ENCODE data around the gene OR51B5.
"Not testable (repeated sequence)": the region's sequence is repeated elsewhere in the genome, so short reads cannot be mapped to it uniquely, and the experiment has no call there.

Gene OR51B5

DNA sequence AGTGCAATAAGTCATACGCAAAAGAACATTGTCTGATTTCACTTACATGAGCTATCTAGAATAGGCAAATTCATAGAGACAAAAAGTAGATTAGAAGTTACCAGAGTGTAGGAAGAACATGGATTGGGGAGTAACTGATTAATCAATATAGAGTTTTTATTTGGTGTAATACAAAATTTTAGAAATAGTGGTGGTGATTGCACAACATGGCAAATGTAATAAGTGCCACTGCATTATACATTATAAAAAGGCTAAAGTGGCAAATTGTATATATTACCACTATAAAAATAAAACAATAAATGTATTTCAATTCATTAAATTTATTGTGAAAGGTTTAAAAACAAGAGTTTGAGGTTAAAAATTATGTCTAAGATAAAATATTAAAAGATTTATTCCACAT, 32.9 kb downstream of the OR51B5 start:
- Histone ChIP-seq H3K4me1 (ENCODE audit: insufficient read depth, low read length) (no peaks in the 10 kb centered on the region), H3K9me3 (ENCODE audit: low read length) (no peaks in the 10 kb centered on the region), H3K27me3 (ENCODE audit: insufficient read depth, low read length) (no peaks in the 10 kb centered on the region), H3K36me3 (ENCODE audit: insufficient read depth, low read length) (no peaks in the 10 kb centered on the region), H3K4me3 (ENCODE audit: low read length) (no peak overlapping the region), H2AFZ (ENCODE audit: low read depth, low read length) (no peak overlapping the region)

DNA sequence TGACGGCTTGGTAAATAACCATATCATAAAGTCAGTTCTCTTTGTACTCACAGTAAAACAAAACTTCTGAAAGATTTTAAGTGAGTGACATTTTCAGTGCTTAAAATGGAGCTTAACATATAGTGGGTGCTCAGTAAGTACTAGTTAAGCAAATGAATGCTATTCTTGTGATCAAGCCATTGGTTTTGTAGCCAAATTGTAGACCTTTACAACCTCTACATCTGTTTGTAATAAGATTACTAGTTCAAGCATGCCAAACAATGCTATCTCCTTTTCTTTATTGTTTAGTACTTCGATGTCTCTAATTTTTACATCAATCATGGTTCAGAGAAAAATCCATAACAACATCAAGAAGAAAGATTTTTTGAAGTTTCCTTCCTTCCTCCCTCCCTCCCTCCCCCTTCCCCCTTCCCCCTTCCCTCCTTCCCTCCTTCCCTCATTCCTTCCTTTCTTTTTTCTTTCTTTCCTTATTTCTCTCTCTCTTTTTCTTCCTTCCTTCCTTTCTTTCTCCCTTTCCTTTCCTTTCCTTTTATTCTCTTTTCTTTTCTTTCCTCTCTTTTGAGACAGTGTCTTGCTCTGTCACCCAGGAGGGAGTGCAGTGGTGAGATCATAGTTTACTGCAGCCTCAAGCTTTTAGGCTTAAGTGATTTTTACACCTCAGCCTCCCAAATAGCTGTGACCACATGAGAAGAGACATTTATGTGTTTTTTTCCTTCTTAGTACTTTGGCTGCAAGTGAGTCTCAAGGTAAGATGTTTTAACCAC, 35.9 kb downstream of the OR51B5 start:
- Histone ChIP-seq H2AFZ (ENCODE audit: low read depth, low read length) (no peak overlapping the region), H3K27me3 (ENCODE audit: insufficient read depth, low read length) (no peaks in the 10 kb centered on the region), H3K36me3 (ENCODE audit: insufficient read depth, low read length) (no peaks in the 10 kb centered on the region), H3K4me1 (ENCODE audit: insufficient read depth, low read length) (no peaks in the 10 kb centered on the region), H3K9me3 (ENCODE audit: low read length) (no peaks in the 10 kb centered on the region), H3K4me3 (ENCODE audit: low read length) (no peak overlapping the region)

DNA sequence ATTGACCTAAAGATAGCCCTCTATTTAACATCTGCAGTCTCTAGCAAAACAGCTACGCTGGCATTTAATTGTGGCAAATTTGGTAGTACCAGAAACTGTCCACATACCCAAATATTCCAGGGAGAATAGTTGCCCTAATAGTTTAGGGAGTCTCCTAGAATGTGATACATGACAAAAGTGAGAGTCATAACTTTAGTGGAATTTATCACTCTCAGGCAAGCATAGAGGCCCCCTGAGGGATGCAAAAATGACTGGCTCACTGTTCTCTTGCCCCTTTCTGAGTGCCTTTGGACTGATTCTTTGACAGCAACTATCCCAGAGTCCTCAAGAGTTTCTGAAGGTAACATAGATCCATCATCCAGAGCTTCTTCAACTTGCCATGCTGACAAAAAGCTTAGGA, 39.3 kb downstream of the OR51B5 start:
- Histone ChIP-seq H3K27me3 (ENCODE audit: insufficient read depth, low read length) (no peaks in the 10 kb centered on the region), H3K4me3 (ENCODE audit: low read length) (no peak overlapping the region), H3K9me3 (ENCODE audit: low read length) (no peaks in the 10 kb centered on the region), H3K4me1 (ENCODE audit: insufficient read depth, low read length) (no peaks in the 10 kb centered on the region), H2AFZ (ENCODE audit: low read depth, low read length) (no peak overlapping the region), H3K36me3 (ENCODE audit: insufficient read depth, low read length) (no peaks in the 10 kb centered on the region)

DNA sequence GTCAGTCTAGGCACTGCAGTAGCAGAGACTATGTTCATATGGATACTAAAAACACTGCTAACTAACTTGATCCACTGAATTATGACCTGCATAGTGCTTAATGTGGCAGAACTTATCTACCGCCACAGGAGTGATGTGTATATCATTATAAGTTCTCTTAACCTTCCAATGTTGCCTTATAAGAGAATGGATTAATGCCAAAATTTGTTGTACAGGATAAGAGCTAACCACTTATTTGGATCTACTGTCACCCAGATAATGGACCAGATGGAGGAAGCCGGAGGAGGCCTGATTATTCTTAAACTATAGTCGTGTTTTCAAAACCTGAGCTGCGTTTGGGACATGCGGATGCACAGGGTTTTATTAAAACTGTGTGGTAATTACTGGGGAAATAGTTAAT, 39.7 kb downstream of the OR51B5 start:
- Histone ChIP-seq H3K9me3 (ENCODE audit: low read length) (no peaks in the 10 kb centered on the region), H2AFZ (ENCODE audit: low read depth, low read length) (no peak overlapping the region)

DNA sequence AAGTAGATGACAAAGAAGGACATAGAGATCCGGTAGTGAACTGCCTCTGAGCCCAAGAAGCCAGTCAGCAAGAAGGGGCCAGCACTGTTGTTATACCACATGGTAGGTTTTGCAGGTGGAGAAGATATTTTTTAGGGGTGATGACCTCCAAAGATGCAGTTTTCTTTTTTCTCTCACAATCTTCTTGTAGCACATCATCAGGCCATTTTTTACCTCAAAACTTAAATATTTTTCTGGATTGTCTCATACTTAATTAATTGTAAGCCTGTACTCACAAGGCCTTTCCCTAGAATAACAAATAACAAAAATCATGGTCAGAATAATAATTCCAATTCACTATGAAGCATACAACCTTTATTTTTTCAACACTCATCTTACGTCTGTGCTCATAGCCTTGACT, 41.5 kb downstream of the OR51B5 start, which contains the start of gene OR51B4:
Gene OR51B4 (minus strand): TSS at position 101 of the 400 bp plus-strand sequence. CDS start 0 bp downstream, at position 101.
- Histone ChIP-seq H3K4me3 (ENCODE audit: low read length) (no peak within 1 kb of the TSS), H2AFZ (ENCODE audit: low read depth, low read length) (no peak within 1 kb of the TSS), H3K27me3 (ENCODE audit: insufficient read depth, low read length) (no peaks in the 10 kb centered on the region), H3K36me3 (ENCODE audit: insufficient read depth, low read length) (no peaks in the 10 kb centered on the region), H3K4me1 (ENCODE audit: insufficient read depth, low read length) (no peaks in the 10 kb centered on the region), H3K9me3 (ENCODE audit: low read length) (no peaks in the 10 kb centered on the region)

More for the DNA sequence above, 39.7 kb downstream of the OR51B5 start:
- Histone ChIP-seq H3K4me1 (ENCODE audit: insufficient read depth, low read length) (no peaks in the 10 kb centered on the region), H3K4me3 (ENCODE audit: low read length) (no peak overlapping the region), H3K27me3 (ENCODE audit: insufficient read depth, low read length) (no peaks in the 10 kb centered on the region), H3K36me3 (ENCODE audit: insufficient read depth, low read length) (no peaks in the 10 kb centered on the region)

DNA sequence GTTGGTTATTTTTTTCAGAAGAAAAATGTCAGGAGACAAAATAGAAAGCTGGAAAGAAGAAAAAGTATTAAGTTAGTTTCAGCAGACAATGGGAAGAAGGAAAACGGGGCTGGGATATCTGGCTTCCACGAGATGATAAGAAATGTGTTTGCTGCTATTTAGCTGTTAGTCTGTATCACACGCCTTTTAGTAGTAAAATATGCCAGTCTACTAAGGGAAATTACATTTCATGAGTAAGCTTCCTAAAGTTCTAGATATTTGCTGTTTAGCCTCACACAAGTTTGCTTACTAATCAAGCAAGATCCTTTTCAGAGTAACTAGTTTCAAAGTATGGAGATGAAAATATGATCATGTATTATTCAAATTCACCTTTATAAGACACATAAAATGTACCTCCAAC, 43.1 kb downstream of the OR51B5 start:
- H3K4me1 ChIP-seq (ENCODE audit: insufficient read depth, low read length) = no peaks in the 10 kb centered on the region
- no peak overlapping the region for H3K4me3 ChIP-seq (ENCODE audit: low read length)
- no peaks in the 10 kb centered on the region for H3K9me3 ChIP-seq (ENCODE audit: low read length)
- no peak overlapping the region for H2AFZ ChIP-seq (ENCODE audit: low read depth, low read length)
- no peaks in the 10 kb centered on the region for H3K27me3 ChIP-seq (ENCODE audit: insufficient read depth, low read length)
- no peaks in the 10 kb centered on the region for H3K36me3 ChIP-seq (ENCODE audit: insufficient read depth, low read length)

DNA sequence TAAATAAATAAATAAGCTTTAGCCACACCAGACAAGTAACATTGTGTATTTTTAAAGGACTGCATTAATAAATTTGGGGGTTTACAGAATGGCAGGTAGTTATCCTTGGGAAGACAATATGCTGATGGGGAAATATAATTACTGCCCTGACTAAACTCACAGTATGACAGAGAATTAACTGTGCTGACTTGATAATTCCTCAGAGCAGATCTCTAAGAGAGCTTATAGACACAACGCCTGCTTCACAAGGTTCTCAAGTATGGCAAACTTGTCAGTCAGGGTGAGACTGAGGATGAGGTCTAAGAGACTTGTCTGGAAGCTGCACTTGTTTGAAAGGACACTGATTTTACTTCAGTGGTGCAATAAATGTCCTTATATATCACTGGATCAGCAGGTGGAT, 44.9 kb downstream of the OR51B5 start:
- Histone ChIP-seq H3K4me3 (ENCODE audit: low read length) (no peak overlapping the region), H2AFZ (ENCODE audit: low read depth, low read length) (no peak overlapping the region), H3K27me3 (ENCODE audit: insufficient read depth, low read length) (no peaks in the 10 kb centered on the region), H3K4me1 (ENCODE audit: insufficient read depth, low read length) (no peaks in the 10 kb centered on the region), H3K36me3 (ENCODE audit: insufficient read depth, low read length) (no peaks in the 10 kb centered on the region), H3K9me3 (ENCODE audit: low read length) (no peaks in the 10 kb centered on the region)

DNA sequence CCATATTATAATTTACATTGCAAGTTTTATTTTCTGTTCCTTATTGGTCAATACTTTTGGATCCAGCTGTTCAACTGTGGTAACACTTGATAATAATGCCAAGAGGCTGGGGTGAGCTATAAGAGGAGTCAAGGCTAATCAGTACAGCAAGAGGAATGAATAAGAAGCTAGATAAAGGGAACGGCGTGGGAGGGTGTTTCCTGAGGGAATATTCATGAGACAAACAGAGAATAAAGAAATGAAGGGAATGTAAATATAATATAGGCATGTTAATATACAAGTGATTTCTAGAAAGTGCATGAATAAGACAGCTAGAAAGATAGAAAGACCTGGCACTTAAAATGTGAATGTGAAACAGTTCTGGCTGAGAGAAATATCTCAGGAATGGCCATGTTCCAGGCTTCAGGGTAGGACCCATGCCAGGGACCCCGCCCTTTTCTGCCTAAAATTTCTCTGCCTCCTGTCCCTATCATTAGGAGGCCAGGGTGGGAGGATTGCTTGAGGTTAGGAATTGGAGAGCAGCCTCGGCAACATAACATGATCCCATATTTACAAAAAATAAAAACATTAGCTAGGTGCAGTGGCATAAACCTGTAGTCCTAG, 45.5 kb downstream of the OR51B5 start:
- Histone ChIP-seq H3K36me3 (ENCODE audit: insufficient read depth, low read length) (no peaks in the 10 kb centered on the region), H2AFZ (ENCODE audit: low read depth, low read length) (no peak overlapping the region), H3K4me3 (ENCODE audit: low read length) (no peak overlapping the region), H3K9me3 (ENCODE audit: low read length) (no peaks in the 10 kb centered on the region), H3K4me1 (ENCODE audit: insufficient read depth, low read length) (no peaks in the 10 kb centered on the region), H3K27me3 (ENCODE audit: insufficient read depth, low read length) (no peaks in the 10 kb centered on the region)

DNA sequence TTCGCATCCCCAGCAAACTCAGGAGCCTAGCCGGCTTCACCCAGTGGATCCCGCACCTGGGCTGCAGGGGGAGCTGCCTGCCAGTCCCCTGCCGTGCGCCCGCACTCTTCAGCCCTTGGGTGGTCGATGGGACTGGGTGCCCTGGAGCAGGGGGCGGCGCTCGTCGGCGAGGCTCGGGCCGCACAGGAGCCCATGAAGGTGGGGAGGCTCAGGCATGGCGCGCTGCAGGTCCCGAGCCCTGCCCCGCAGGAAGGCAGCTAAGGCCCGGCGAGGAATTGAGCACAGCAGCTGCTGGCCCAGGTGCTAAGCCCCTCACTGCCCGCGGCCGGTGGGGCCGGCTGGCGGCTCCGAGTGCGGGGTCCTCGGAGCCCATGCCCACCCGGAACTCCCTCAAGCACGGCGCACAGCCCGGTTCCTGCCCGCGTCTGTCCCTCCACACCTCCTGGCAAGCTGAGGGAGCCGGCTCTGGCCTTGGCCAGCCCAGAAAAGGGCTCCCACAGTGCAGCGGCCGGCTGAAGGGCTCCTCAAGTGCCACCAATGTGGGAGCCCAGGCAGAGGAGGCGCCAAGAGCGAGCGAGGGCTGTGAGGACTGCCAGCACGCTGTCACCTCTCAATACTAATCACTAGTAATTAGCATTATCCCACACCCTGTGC, 48.9 kb downstream of the OR51B5 start:
- H3K4me1 ChIP-seq (ENCODE audit: insufficient read depth, low read length); H3K36me3 ChIP-seq (ENCODE audit: insufficient read depth, low read length); H2AFZ ChIP-seq (ENCODE audit: low read depth, low read length); H3K4me3 ChIP-seq (ENCODE audit: low read length); H3K9me3 ChIP-seq (ENCODE audit: low read length); H3K27me3 ChIP-seq (ENCODE audit: insufficient read depth, low read length): not testable (repeated sequence)

DNA sequence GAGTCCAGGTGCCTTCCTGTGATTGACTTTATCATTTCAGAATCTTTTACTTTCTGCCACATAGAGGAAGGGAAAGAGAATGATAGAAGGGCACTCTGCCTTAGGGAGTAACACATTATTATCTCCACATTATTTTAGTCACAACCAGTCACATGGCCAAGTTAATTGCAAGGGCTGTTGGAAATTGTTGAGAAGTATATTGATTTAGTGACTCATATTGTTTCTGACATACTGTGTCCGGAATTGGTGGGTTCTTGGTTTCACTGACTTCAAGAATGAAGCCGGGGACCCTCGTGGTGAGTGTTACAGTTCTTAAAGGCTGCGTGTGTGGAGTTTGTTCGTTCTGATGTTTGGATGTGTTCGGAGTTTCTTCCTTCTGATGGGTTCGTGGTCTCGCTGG, 50.3 kb downstream of the OR51B5 start:
- Histone ChIP-seq H3K9me3 (ENCODE audit: low read length) (no peaks in the 10 kb centered on the region), H3K36me3 (ENCODE audit: insufficient read depth, low read length) (no peaks in the 10 kb centered on the region), H3K4me3 (ENCODE audit: low read length) (no peak overlapping the region), H3K4me1 (ENCODE audit: insufficient read depth, low read length) (no peaks in the 10 kb centered on the region), H3K27me3 (ENCODE audit: insufficient read depth, low read length) (no peaks in the 10 kb centered on the region), H2AFZ (ENCODE audit: low read depth, low read length) (no peak overlapping the region)

All from neuron (in vitro differentiated cells).